WTC11 (cell line): ENCODE measurements around the gene DOP1B. TPM values are rescaled to one million over a fixed set of nuclear protein-coding genes. Genes with fewer than 3 reads are reported as not detected.

ENCODE experiments used
- ATAC-seq: fragments of 200-7000 bp; cut with Tn5 transposase; 2 replicates; pipeline ENCODE4 v1.10.0; 2021; ENCODE audit warnings: mild to moderate bottlenecking, moderate library complexity
- CTCF ChIA-PET: fragments of 300-600 bp; sonication (Branson Sonifier 250); formaldehyde crosslinking; loops from one replicate; lab custom pipeline; 2021; ENCODE audit warnings: antibody characterized with exemption; lab: Charles Lee
- POLR2A ChIA-PET: fragments of 350-600 bp; sonication (Branson Sonifier 250); formaldehyde crosslinking; loops from one replicate; lab custom pipeline; 2021; ENCODE audit warnings: antibody characterized with exemption; lab: Charles Lee
- DNase-seq: peaks from one replicate; pipeline ENCODE4 v3.0.0; 2021; ENCODE audit warnings: low spot score
- H3K27ac Mint-ChIP-seq: 2 replicates; pipeline ENCODE4 v1.8.0; 2021; ENCODE audit warnings: mixed read lengths
- H3K27me3 Mint-ChIP-seq: 2 replicates; pipeline ENCODE4 v1.8.0; 2021; ENCODE audit warnings: low read depth, mild to moderate bottlenecking, moderate library complexity, mixed read lengths
- H3K36me3 Mint-ChIP-seq: 2 replicates; pipeline ENCODE4 v1.8.0; 2021; ENCODE audit warnings: mixed read lengths
- H3K4me1 Mint-ChIP-seq: 2 replicates; pipeline ENCODE4 v1.8.0; 2022; ENCODE audit warnings: mixed read lengths
- H3K4me3 Mint-ChIP-seq: 2 replicates; pipeline ENCODE4 v1.8.0; 2021; ENCODE audit warnings: mild to moderate bottlenecking, moderate library complexity, mixed read lengths
- H3K9me3 Mint-ChIP-seq: 2 replicates; pipeline ENCODE4 v1.8.0; 2021; ENCODE audit warnings: mixed read lengths
- ETV6 ChIP-seq: sonication (generic); formaldehyde crosslinking; IDR thresholded peaks from 2 replicates; pipeline ENCODE4 v1.8.1; 2022; ENCODE audit warnings: mild to moderate bottlenecking, missing genetic modification reagents
- FOXK1 ChIP-seq: sonication (generic); formaldehyde crosslinking; IDR thresholded peaks from 2 replicates; pipeline ENCODE4 v1.8.0; 2022; ENCODE audit warnings: mild to moderate bottlenecking, moderate library complexity, missing genetic modification reagents
- FOXP1 ChIP-seq: sonication (generic); formaldehyde crosslinking; IDR thresholded peaks from 2 replicates; pipeline ENCODE4 v1.8.0; 2022; ENCODE audit warnings: missing genetic modification reagents, mild to moderate bottlenecking, moderate library complexity, borderline replicate concordance
- HMGA2 ChIP-seq: fragments of 250-450 bp; sonication (Bioruptor Pico); IDR thresholded peaks from 2 replicates; pipeline ENCODE4 v1.4.0; 2021; ENCODE audit warnings: mild to moderate bottlenecking, moderate library complexity
- NR3C1 ChIP-seq: sonication (generic); formaldehyde crosslinking; conservative IDR thresholded peaks from 2 replicates; pipeline ENCODE4 v1.8.1; 2023; ENCODE audit warnings: low read depth, mild to moderate bottlenecking, missing genetic modification reagents
- OVOL2 ChIP-seq: fragments of 250-450 bp; sonication (Bioruptor Pico); IDR thresholded peaks from 2 replicates; pipeline ENCODE4 v1.9.0; 2021; ENCODE audit warnings: mild to moderate bottlenecking, borderline replicate concordance
- PRRX2 ChIP-seq: fragments of 250-450 bp; sonication (Bioruptor Pico); IDR thresholded peaks from 2 replicates; pipeline ENCODE4 v1.8.0; 2021; ENCODE audit warnings: mild to moderate bottlenecking
- SP1 ChIP-seq: sonication (generic); formaldehyde crosslinking; conservative IDR thresholded peaks from 2 replicates; pipeline ENCODE4 v1.8.1; 2022; ENCODE audit warnings: missing genetic modification reagents
- TCF7 ChIP-seq: sonication (generic); formaldehyde crosslinking; IDR thresholded peaks from 2 replicates; pipeline ENCODE4 v1.8.0; 2022; ENCODE audit warnings: mild to moderate bottlenecking, low read depth, missing genetic modification reagents, moderate library complexity
- ZNF396 ChIP-seq: fragments of 250-450 bp; sonication (Bioruptor Pico); IDR thresholded peaks from 2 replicates; pipeline ENCODE4 v1.8.0; 2021; ENCODE audit warnings: mild to moderate bottlenecking, moderate library complexity, borderline replicate concordance
- total RNA-seq: library from RNA; stranded (reverse); gene quantifications from 3 replicates; pipeline ENCODE4 v1.2.3, GENCODE V29; 2021
- TF ChIP-seq, protein P1 (sequence below): sonication (generic); formaldehyde crosslinking; IDR thresholded peaks from 2 replicates; pipeline ENCODE4 v1.8.0; 2022; ENCODE audit warnings: missing genetic modification reagents
- TF ChIP-seq, protein P2 (sequence below): fragments of 250-450 bp; sonication (Bioruptor Pico); IDR thresholded peaks from 2 replicates; pipeline ENCODE4 v1.9.0; 2021; ENCODE audit warnings: mild to moderate bottlenecking
- TF ChIP-seq, protein P3 (sequence below): sonication (generic); formaldehyde crosslinking; IDR thresholded peaks from 2 replicates; pipeline ENCODE4 v1.8.0; 2022; ENCODE audit warnings: mild to moderate bottlenecking, missing genetic modification reagents
- TF ChIP-seq, protein P4 (sequence below): sonication (generic); formaldehyde crosslinking; IDR thresholded peaks from 2 replicates; pipeline ENCODE4 v1.8.1; 2022; ENCODE audit warnings: missing genetic modification reagents, borderline replicate concordance
- TF ChIP-seq, protein P5 (sequence below): sonication (generic); formaldehyde crosslinking; IDR thresholded peaks from 2 replicates; pipeline ENCODE4 v1.8.0; 2022; ENCODE audit warnings: mild to moderate bottlenecking, missing genetic modification reagents
- TF ChIP-seq, protein P6 (sequence below): fragments of 200-600 bp; IDR thresholded peaks from 2 replicates; pipeline ENCODE4 v1.8.0; 2022; ENCODE audit warnings: antibody characterized with exemption

Gene DOP1B
- total RNA-seq, 1 experiment from 2014 or later = 11.4 TPM

DNA sequence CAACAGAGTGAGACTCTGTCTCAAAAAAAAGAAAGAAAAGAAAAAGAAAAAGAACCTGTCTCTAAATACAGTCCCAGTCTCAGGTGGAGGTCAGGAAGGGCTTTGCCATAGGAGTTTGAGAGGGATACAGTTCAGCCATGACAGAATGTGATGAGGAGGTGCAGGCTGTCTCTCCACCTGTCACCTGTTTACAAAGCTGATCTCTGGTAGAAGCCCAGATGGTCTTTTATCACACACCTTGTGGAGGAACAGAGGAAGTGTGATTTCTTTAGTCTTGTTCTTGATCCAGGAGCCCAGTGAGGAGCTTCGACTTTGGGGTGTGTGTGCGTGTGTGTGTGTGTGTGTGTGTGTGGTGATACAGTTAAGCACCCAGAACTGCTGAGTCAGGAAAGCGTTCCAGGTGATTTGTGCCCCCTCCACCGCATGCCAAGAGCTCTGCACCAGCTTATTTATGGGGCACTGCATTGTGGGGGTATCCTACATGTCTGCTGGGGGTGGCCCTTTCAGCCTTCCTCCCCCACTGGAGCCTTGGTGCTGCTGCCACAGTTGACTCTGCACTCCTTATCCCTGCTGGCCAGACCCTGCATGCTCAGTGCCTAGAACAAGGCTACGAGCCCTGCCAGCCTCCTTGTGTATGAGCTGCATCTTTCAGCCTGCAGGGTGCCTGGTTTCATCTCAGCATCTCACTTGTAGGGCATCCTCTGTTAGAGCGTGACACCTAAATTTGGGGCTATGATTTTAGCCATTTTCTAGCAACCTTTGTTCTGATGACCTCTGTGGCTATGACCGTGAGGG is 19.3 kb downstream of the DOP1B start (continued):
- TF ChIP-seq, protein P1, sequence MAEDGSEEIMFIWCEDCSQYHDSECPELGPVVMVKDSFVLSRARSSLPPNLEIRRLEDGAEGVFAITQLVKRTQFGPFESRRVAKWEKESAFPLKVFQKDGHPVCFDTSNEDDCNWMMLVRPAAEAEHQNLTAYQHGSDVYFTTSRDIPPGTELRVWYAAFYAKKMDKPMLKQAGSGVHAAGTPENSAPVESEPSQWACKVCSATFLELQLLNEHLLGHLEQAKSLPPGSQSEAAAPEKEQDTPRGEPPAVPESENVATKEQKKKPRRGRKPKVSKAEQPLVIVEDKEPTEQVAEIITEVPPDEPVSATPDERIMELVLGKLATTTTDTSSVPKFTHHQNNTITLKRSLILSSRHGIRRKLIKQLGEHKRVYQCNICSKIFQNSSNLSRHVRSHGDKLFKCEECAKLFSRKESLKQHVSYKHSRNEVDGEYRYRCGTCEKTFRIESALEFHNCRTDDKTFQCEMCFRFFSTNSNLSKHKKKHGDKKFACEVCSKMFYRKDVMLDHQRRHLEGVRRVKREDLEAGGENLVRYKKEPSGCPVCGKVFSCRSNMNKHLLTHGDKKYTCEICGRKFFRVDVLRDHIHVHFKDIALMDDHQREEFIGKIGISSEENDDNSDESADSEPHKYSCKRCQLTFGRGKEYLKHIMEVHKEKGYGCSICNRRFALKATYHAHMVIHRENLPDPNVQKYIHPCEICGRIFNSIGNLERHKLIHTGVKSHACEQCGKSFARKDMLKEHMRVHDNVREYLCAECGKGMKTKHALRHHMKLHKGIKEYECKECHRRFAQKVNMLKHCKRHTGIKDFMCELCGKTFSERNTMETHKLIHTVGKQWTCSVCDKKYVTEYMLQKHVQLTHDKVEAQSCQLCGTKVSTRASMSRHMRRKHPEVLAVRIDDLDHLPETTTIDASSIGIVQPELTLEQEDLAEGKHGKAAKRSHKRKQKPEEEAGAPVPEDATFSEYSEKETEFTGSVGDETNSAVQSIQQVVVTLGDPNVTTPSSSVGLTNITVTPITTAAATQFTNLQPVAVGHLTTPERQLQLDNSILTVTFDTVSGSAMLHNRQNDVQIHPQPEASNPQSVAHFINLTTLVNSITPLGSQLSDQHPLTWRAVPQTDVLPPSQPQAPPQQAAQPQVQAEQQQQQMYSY (CRISPR knock-in tag) = no peak
- TF ChIP-seq, protein P2, sequence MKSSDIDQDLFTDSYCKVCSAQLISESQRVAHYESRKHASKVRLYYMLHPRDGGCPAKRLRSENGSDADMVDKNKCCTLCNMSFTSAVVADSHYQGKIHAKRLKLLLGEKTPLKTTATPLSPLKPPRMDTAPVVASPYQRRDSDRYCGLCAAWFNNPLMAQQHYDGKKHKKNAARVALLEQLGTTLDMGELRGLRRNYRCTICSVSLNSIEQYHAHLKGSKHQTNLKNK (CRISPR knock-in tag) = no peak
- TF ChIP-seq HMGA2 (CRISPR knock-in tag) = no peak
- no peak for TF ChIP-seq OVOL2 (CRISPR knock-in tag)
- TF ChIP-seq, protein P3, sequence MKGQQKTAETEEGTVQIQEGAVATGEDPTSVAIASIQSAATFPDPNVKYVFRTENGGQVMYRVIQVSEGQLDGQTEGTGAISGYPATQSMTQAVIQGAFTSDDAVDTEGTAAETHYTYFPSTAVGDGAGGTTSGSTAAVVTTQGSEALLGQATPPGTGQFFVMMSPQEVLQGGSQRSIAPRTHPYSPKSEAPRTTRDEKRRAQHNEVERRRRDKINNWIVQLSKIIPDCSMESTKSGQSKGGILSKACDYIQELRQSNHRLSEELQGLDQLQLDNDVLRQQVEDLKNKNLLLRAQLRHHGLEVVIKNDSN (CRISPR knock-in tag) = no peak
- no peak for TF ChIP-seq PRRX2 (CRISPR knock-in tag)
- TF ChIP-seq, protein P4, sequence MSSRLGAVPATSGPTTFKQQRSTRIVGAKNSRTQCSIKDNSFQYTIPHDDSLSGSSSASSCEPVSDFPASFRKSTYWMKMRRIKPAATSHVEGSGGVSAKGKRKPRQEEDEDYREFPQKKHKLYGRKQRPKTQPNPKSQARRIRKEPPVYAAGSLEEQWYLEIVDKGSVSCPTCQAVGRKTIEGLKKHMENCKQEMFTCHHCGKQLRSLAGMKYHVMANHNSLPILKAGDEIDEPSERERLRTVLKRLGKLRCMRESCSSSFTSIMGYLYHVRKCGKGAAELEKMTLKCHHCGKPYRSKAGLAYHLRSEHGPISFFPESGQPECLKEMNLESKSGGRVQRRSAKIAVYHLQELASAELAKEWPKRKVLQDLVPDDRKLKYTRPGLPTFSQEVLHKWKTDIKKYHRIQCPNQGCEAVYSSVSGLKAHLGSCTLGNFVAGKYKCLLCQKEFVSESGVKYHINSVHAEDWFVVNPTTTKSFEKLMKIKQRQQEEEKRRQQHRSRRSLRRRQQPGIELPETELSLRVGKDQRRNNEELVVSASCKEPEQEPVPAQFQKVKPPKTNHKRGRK (CRISPR knock-in tag) = no peak

DNA sequence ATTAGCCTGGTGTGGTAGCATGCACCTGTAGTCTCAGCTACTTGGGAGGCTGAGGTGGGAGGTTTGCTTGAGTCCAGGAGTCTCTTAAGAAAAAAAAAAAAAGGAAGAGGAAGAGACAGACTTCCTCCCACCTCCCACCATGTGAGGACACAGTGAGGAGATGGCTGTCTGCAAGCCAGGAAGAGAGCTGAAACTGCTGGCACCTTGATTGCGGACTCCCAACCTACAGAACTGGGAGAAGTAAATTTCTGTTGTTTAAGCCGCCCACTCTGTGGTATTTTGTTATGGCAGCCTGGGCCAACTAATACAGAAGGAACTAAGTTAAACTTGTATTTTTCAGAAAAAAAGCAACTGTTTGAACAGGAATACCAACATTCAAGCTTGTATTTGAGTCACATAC is 21.7 kb downstream of the DOP1B start:
- no peak for ATAC-seq
- Mint-ChIP-seq H3K4me1 (no peaks in the 10 kb centered on the region), H3K27me3 (no peaks in the 10 kb centered on the region), H3K27ac (no peak overlapping the region), H3K4me3 (no peak overlapping the region), H3K9me3 (peaks cover 12% of the 10 kb centered on the region), H3K36me3 (no peaks in the 10 kb centered on the region)
- no peak for DNase-seq
- TF ChIP-seq TCF7 (CRISPR knock-in tag) (no peak), ZNF396 (CRISPR knock-in tag) (no peak)
- TF ChIP-seq, protein P5, sequence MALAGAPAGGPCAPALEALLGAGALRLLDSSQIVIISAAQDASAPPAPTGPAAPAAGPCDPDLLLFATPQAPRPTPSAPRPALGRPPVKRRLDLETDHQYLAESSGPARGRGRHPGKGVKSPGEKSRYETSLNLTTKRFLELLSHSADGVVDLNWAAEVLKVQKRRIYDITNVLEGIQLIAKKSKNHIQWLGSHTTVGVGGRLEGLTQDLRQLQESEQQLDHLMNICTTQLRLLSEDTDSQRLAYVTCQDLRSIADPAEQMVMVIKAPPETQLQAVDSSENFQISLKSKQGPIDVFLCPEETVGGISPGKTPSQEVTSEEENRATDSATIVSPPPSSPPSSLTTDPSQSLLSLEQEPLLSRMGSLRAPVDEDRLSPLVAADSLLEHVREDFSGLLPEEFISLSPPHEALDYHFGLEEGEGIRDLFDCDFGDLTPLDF (CRISPR knock-in tag) = no peak
- POLR2A ChIA-PET = no interaction called here
- CTCF ChIA-PET = interaction anchor here (0.9 kb wide), 1 partner anchor 31 kb away, joined by 3 read pairs; no protein-coding TSS in a partner anchor

DNA sequence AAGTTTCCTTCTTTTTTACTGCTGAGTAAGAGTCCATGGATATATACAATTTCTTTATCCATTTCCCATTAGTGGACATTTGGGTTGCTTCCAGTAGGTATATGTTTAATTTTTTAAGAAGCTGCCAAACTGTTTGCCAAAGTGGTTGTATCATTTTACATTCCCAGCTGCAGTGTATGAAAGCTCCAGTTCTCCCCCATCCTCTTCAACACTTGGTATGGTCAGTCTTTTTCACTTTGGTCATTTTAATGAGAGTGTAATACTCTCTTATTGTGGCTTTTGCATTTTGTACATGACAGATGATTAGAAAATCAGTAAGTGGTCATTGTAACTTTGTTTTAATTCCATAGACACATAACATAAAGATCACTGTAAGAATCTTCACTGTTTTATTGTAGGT is 22.5 kb downstream of the DOP1B start:
- no peaks in the 10 kb centered on the region for H3K36me3 Mint-ChIP-seq
- H3K4me1 Mint-ChIP-seq = no peaks in the 10 kb centered on the region
- no peak for DNase-seq
- H3K4me3 Mint-ChIP-seq = no peak overlapping the region
- POLR2A ChIA-PET = no interaction called here
- CTCF ChIA-PET = no interaction called here
- H3K9me3 Mint-ChIP-seq = peaks cover 12% of the 10 kb centered on the region
- H3K27me3 Mint-ChIP-seq = no peaks in the 10 kb centered on the region
- no peak for ATAC-seq
- no peak overlapping the region for H3K27ac Mint-ChIP-seq
- TF ChIP-seq, protein P1 (CRISPR knock-in tag) = no peak
- TF ChIP-seq SP1 (no peak), NR3C1 (no peak), FOXK1 (no peak), FOXP1 (no peak), ETV6 (CRISPR knock-in tag) (no peak)
- TF ChIP-seq, protein P6, sequence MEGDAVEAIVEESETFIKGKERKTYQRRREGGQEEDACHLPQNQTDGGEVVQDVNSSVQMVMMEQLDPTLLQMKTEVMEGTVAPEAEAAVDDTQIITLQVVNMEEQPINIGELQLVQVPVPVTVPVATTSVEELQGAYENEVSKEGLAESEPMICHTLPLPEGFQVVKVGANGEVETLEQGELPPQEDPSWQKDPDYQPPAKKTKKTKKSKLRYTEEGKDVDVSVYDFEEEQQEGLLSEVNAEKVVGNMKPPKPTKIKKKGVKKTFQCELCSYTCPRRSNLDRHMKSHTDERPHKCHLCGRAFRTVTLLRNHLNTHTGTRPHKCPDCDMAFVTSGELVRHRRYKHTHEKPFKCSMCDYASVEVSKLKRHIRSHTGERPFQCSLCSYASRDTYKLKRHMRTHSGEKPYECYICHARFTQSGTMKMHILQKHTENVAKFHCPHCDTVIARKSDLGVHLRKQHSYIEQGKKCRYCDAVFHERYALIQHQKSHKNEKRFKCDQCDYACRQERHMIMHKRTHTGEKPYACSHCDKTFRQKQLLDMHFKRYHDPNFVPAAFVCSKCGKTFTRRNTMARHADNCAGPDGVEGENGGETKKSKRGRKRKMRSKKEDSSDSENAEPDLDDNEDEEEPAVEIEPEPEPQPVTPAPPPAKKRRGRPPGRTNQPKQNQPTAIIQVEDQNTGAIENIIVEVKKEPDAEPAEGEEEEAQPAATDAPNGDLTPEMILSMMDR = no peak
- TF ChIP-seq, protein P4 (CRISPR knock-in tag) = no peak
